Activated CD4-positive, CD25-positive, alpha-beta regulatory T cell treated with anti-CD3 and anti-CD28 coated beads, Interleukin-2, amount 50 U/mL, for 24 hours (primary cell): ENCODE measurements around the gene KRTAP10-7.
"Not testable (repeated sequence)": the region's sequence is repeated elsewhere in the genome, so short reads cannot be mapped to it uniquely, and the experiment has no call there.

Experiments used
- ATAC-seq, 2 donors: fragments of 150-1000 bp; cut with Tn5 transposase; one replicate each; pipeline ENCODE4 v1.10.0; 2021; ENCODE audit warnings: mild to moderate bottlenecking in 1 of 2, moderate library complexity in 1 of 2

KRTAP10-7 gene

GRCh38 chr21:44600118-44600978, at the start of gene KRTAP10-7:
Gene KRTAP10-7 (plus strand): TSS chr21:44600597. CDS start chr21:44600622, 25 bp downstream.
- not testable (repeated sequence) for ATAC-seq

- ATAC-seq = no peak
Measured at GRCh38 chr21:44550807-44551206, 49.6 kb upstream of the KRTAP10-7 start.

GRCh38 chr21:44551340-44551961, 48.9 kb upstream of the KRTAP10-7 start, which contains the start of gene KRTAP10-2:
Gene KRTAP10-2 (minus strand): TSS chr21:44551505. CDS start chr21:44551458, 47 bp downstream.
- no peak for ATAC-seq

- no peak for ATAC-seq
Measured at GRCh38 chr21:44552136-44552535, 48.3 kb upstream of the KRTAP10-7 start.

GRCh38 chr21:44552681-44553080, 47.7 kb upstream of the KRTAP10-7 start:
- ATAC-seq = no peak

GRCh38 chr21:44555200-44555875, 45.1 kb upstream of the KRTAP10-7 start:
- no peak for ATAC-seq

- ATAC-seq = peak in 1 of 2 donors; percentile 17
Measured at GRCh38 chr21:44556879-44557278, 43.5 kb upstream of the KRTAP10-7 start.

- no peak for ATAC-seq
Measured at GRCh38 chr21:44557491-44558328, 42.7 kb upstream of the KRTAP10-7 start.

GRCh38 chr21:44558329-44558675, 42.1 kb upstream of the KRTAP10-7 start:
- not testable (repeated sequence) for ATAC-seq

GRCh38 chr21:44558695-44559094, 41.7 kb upstream of the KRTAP10-7 start, which contains the start of gene KRTAP10-3:
Gene KRTAP10-3 (minus strand): TSS chr21:44558795. CDS start chr21:44558715, 80 bp downstream.
- no peak for ATAC-seq

- no peak for ATAC-seq
Measured at GRCh38 chr21:44564099-44564498, 36.3 kb upstream of the KRTAP10-7 start.

- peak; percentile 76 to 80 for ATAC-seq
Measured at GRCh38 chr21:44564886-44565598, 35.4 kb upstream of the KRTAP10-7 start.

GRCh38 chr21:44566403-44566802, 34.0 kb upstream of the KRTAP10-7 start:
- ATAC-seq = no peak

GRCh38 chr21:44567481-44568171, 32.8 kb upstream of the KRTAP10-7 start:
- no peak for ATAC-seq

GRCh38 chr21:44568261-44568660, 32.1 kb upstream of the KRTAP10-7 start:
- ATAC-seq = no peak

GRCh38 chr21:44568667-44569556, 31.5 kb upstream of the KRTAP10-7 start:
- no peak for ATAC-seq

GRCh38 chr21:44569861-44570517, 30.4 kb upstream of the KRTAP10-7 start:
- ATAC-seq = no peak

- ATAC-seq = no peak
Measured at GRCh38 chr21:44571296-44571695, 29.1 kb upstream of the KRTAP10-7 start.
